GM12878 (cell line): Measurements from ENCODE around the gene CR1L.
"Not testable (repeated sequence)": the region's sequence is repeated elsewhere in the genome, so short reads cannot be mapped to it uniquely, and the experiment has no call there.

Source experiments
- BACH1 ChIP-seq: fragments of 450-650 bp; IDR thresholded peaks from 2 replicates; pipeline ENCODE4 v1.6.1; 2017; ENCODE audit warnings: mild to moderate bottlenecking, borderline replicate concordance
- BRCA1 ChIP-seq: IDR thresholded peaks from 2 replicates; pipeline ENCODE4 v1.6.1; 2011; ENCODE audit warnings: low read depth, low read length, improper control_type of control experiment
- CHD4 ChIP-seq: fragments of 200-600 bp; sonication (generic); IDR thresholded peaks from 2 replicates; pipeline ENCODE4 v1.6.1; 2016; ENCODE audit warnings: mild to moderate bottlenecking
- EP300 ChIP-seq, 2 experiments: fragments of 150-350 bp in 1 of 2; IDR thresholded peaks; 2 replicates each; pipeline ENCODE4 v1.6.1; 2011 to 2012; ENCODE audit warnings: low read depth in 2 of 2, low read length in 2 of 2, borderline replicate concordance in 1 of 2, improper control_type of control experiment in 1 of 2, inconsistent platforms in 1 of 2; ENCODE audit not compliant: control insufficient read depth in 1 of 2
- EZH2 ChIP-seq: IDR thresholded peaks from 2 replicates; pipeline ENCODE4 v1.6.1; 2012; ENCODE audit warnings: low read depth, mild to moderate bottlenecking, control low read depth, inconsistent platforms, low read length, borderline replicate concordance; ENCODE audit not compliant: control insufficient read depth
- NBN ChIP-seq: fragments of 450-650 bp; IDR thresholded peaks from 2 replicates; pipeline ENCODE4 v1.6.1; 2016
- RFX5 ChIP-seq: IDR thresholded peaks from 2 replicates; pipeline ENCODE4 v1.6.1; 2011; ENCODE audit warnings: low read depth, low read length, improper control_type of control experiment
- STAT3 ChIP-seq: IDR thresholded peaks from 2 replicates; pipeline ENCODE4 v1.6.1; 2011; ENCODE audit warnings: low read depth, low read length, improper control_type of control experiment
- YBX1 ChIP-seq: fragments of 450-650 bp; IDR thresholded peaks from 2 replicates; pipeline ENCODE4 v1.6.1; 2016; ENCODE audit warnings: antibody characterized with exemption
- TF ChIP-seq, protein P1 (sequence below), 3 experiments: IDR thresholded peaks in 2 of 3; conservative IDR thresholded peaks in 1 of 3; 2 replicates each; pipeline ENCODE4 v1.5.1; 2011; ENCODE audit warnings: low read depth in 3 of 3, low read length in 3 of 3, mild to moderate bottlenecking in 3 of 3, control low read depth in 2 of 3, moderate library complexity in 2 of 3, inconsistent platforms in 1 of 3, mixed read lengths in 1 of 3; ENCODE audit not compliant: control insufficient read depth in 2 of 3, insufficient read depth in 1 of 3; ENCODE audit errors: extremely low read depth in 1 of 3
- TF ChIP-seq, protein P2 (sequence below): IDR thresholded peaks from 2 replicates; pipeline ENCODE4 v1.6.1; 2012; ENCODE audit warnings: low read depth, low read length, improper control_type of control experiment
- TF ChIP-seq, protein P3 (sequence below): fragments of 450-650 bp; IDR thresholded peaks from 2 replicates; pipeline ENCODE4 v1.6.1; 2017; ENCODE audit warnings: mild to moderate bottlenecking, moderate library complexity
- TF ChIP-seq, protein P4 (sequence below): IDR thresholded peaks from 2 replicates; pipeline ENCODE4 v1.6.1; 2012; ENCODE audit warnings: low read depth, low read length, improper control_type of control experiment

DNA sequence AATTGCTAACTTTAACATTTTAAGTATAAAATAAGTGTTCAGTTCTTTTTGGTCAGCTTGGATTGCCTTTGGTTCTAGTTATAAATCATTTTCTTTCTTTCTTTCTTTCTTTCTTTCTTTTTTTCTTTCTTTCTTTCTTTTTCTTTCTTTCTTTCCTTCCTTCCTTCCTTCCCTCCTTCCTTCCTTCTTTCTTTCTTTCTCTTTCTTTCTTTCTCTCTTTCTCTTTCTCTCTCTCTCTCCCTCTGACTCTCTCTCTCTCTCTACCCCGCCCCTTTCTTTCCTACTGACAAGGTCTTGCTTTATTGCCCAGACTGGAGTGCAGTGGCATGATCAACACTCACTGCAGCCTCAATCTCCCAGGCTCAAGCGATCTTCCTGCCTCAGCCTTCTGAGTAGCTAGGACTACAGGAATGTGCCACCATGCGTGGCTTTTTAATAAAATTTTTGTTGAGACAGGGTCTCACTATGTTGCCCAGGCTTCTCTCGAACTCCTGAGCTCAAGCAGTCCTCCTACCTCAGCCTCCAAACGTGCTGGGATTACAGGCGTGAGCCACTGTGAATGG, 38.0 kb downstream of the CR1L start:
- TF ChIP-seq, protein P1, sequence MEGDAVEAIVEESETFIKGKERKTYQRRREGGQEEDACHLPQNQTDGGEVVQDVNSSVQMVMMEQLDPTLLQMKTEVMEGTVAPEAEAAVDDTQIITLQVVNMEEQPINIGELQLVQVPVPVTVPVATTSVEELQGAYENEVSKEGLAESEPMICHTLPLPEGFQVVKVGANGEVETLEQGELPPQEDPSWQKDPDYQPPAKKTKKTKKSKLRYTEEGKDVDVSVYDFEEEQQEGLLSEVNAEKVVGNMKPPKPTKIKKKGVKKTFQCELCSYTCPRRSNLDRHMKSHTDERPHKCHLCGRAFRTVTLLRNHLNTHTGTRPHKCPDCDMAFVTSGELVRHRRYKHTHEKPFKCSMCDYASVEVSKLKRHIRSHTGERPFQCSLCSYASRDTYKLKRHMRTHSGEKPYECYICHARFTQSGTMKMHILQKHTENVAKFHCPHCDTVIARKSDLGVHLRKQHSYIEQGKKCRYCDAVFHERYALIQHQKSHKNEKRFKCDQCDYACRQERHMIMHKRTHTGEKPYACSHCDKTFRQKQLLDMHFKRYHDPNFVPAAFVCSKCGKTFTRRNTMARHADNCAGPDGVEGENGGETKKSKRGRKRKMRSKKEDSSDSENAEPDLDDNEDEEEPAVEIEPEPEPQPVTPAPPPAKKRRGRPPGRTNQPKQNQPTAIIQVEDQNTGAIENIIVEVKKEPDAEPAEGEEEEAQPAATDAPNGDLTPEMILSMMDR (IDR thresholded peaks at IDR 0.05 in 2 of 3, conservative IDR thresholded peaks at IDR 0.05 in 1 of 3; ENCODE audit: control insufficient read depth in 2 of 3, extremely low read depth in 1 of 3, insufficient read depth in 1 of 3, low read depth in 3 of 3, low read length in 3 of 3), result not testable (repeated sequence)
- not testable (repeated sequence) for TF ChIP-seq BACH1; RFX5; NBN; YBX1; CHD4; BRCA1; EP300 (IDR thresholded peaks at IDR 0.05; ENCODE audit: borderline replicate concordance in 1 of 2, control insufficient read depth in 1 of 2, low read depth in 2 of 2, low read length in 2 of 2); STAT3; EZH2
- TF ChIP-seq, protein P2, sequence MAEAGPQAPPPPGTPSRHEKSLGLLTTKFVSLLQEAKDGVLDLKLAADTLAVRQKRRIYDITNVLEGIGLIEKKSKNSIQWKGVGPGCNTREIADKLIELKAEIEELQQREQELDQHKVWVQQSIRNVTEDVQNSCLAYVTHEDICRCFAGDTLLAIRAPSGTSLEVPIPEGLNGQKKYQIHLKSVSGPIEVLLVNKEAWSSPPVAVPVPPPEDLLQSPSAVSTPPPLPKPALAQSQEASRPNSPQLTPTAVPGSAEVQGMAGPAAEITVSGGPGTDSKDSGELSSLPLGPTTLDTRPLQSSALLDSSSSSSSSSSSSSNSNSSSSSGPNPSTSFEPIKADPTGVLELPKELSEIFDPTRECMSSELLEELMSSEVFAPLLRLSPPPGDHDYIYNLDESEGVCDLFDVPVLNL, result not testable (repeated sequence)
- TF ChIP-seq, protein P3, sequence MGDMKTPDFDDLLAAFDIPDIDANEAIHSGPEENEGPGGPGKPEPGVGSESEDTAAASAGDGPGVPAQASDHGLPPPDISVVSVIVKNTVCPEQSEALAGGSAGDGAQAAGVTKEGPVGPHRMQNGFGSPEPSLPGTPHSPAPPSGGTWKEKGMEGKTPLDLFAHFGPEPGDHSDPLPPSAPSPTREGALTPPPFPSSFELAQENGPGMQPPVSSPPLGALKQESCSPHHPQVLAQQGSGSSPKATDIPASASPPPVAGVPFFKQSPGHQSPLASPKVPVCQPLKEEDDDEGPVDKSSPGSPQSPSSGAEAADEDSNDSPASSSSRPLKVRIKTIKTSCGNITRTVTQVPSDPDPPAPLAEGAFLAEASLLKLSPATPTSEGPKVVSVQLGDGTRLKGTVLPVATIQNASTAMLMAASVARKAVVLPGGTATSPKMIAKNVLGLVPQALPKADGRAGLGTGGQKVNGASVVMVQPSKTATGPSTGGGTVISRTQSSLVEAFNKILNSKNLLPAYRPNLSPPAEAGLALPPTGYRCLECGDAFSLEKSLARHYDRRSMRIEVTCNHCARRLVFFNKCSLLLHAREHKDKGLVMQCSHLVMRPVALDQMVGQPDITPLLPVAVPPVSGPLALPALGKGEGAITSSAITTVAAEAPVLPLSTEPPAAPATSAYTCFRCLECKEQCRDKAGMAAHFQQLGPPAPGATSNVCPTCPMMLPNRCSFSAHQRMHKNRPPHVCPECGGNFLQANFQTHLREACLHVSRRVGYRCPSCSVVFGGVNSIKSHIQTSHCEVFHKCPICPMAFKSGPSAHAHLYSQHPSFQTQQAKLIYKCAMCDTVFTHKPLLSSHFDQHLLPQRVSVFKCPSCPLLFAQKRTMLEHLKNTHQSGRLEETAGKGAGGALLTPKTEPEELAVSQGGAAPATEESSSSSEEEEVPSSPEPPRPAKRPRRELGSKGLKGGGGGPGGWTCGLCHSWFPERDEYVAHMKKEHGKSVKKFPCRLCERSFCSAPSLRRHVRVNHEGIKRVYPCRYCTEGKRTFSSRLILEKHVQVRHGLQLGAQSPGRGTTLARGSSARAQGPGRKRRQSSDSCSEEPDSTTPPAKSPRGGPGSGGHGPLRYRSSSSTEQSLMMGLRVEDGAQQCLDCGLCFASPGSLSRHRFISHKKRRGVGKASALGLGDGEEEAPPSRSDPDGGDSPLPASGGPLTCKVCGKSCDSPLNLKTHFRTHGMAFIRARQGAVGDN, result not testable (repeated sequence)
- TF ChIP-seq, protein P4, sequence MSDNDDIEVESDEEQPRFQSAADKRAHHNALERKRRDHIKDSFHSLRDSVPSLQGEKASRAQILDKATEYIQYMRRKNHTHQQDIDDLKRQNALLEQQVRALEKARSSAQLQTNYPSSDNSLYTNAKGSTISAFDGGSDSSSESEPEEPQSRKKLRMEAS, result not testable (repeated sequence)
